Measurements from ENCODE around the gene RFFL. TPM values are rescaled to one million over a fixed set of nuclear protein-coding genes. Genes with fewer than 3 reads are reported as not detected.
"Not testable (repeated sequence)": the region's sequence is repeated elsewhere in the genome, so short reads cannot be mapped to it uniquely, and the experiment has no call there.

RFFL gene
- polyA plus RNA-seq, 1 donor from 2014 or later: 6.6 TPM

- no peak overlapping the region for H3K4me2 ChIP-seq (ENCODE audit: low read length)
- no peaks in the 10 kb centered on the region for H4K20me1 ChIP-seq (ENCODE audit: insufficient read depth)
- no peak overlapping the region for H3K9ac ChIP-seq (ENCODE audit: low read length)
- no peaks in the 10 kb centered on the region for H3K9me2 ChIP-seq (ENCODE audit: insufficient read depth, low read length)
- no peaks in the 10 kb centered on the region for H3K36me3 ChIP-seq (ENCODE audit: insufficient read depth, low read length)
- no peaks in the 10 kb centered on the region for H3F3A ChIP-seq (ENCODE audit: insufficient read depth, low read length, poor library complexity, severe bottlenecking)
- H2AFZ ChIP-seq (ENCODE audit: low read depth, low read length): no peak overlapping the region
- H3K27ac ChIP-seq (ENCODE audit: low read length): no peak overlapping the region
- no peak for TF ChIP-seq MXI1 (conservative IDR thresholded peaks at IDR 0.05; ENCODE audit: poor library complexity, severe bottlenecking)
- no peak for TF ChIP-seq CTCF (IDR thresholded peaks at IDR 0.05; ENCODE audit: poor library complexity, severe bottlenecking)
- TF ChIP-seq POLR2AphosphoS5 (IDR thresholded peaks at IDR 0.05): no peak
- no peak for TF ChIP-seq RAD21 (conservative IDR thresholded peaks at IDR 0.05)
- no peak for TF ChIP-seq TAF1 (IDR thresholded peaks at IDR 0.05; ENCODE audit: low read depth)
- TF ChIP-seq SMC3 (conservative IDR thresholded peaks at IDR 0.05; ENCODE audit: poor library complexity): no peak
- TF ChIP-seq EP300 (conservative IDR thresholded peaks at IDR 0.05; ENCODE audit: poor library complexity, severe bottlenecking): no peak
- TF ChIP-seq REST (IDR thresholded peaks at IDR 0.05; ENCODE audit: borderline replicate concordance): no peak
- no peak for TF ChIP-seq EZH2 (IDR thresholded peaks at IDR 0.05; ENCODE audit: borderline replicate concordance, insufficient read depth, low read length, poor library complexity, severe bottlenecking)
- H3K9me3 ChIP-seq (ENCODE audit: low read length): no peaks in the 10 kb centered on the region
- H3K79me2 ChIP-seq (replicated peaks; ENCODE audit: insufficient read depth, low read length): no peaks in the 10 kb centered on the region
- H3K4me3 ChIP-seq (ENCODE audit: low read length): no peak overlapping the region
- no peaks in the 10 kb centered on the region for H3K27me3 ChIP-seq (ENCODE audit: insufficient read depth, low read depth, low read length)
Observed at GRCh38 chr17:35030780-35031179, 32.7 kb downstream of the RFFL start.

DNA sequence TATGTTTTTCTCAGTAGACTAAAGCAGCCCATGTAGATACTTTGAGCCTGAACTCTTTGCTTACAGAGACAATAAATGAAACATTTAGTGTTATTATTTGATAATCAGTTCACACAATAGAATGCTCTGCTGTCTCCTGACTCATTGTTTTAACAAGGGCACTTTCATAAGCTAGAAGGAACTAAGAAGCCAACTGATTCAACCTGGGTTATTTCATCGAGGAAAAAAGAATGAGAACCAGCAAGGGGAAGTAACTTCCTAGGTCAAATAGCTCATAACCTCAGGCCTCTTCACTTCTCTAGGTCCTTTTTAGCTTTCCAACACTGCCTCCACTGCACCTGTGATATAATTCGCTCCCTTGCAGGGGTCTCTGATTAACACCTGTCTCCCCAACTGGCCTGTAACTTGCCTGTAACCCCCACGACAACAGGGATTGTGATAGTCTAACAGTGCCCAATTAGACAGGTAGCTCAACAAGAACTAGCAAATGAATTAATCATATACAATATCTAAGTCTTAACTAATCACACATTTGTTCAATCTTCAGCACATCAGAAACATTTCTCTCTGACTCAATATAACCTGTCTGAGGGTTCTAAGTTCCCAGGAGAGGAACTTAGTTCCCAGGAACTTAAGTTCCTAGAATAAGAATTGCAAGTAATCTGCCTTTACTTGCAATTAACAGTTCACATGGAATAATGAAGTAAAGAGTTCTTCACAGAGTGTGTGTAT lies 34.8 kb downstream of the RFFL start:
- Histone ChIP-seq H4K20me1 (ENCODE audit: insufficient read depth) (no peaks in the 10 kb centered on the region), H3K9ac (ENCODE audit: low read length) (no peak overlapping the region), H3K9me2 (ENCODE audit: insufficient read depth, low read length) (no peaks in the 10 kb centered on the region), H3K4me2 (ENCODE audit: low read length) (no peak overlapping the region), H3K9me3 (ENCODE audit: low read length) (no peaks in the 10 kb centered on the region), H3K27me3 (ENCODE audit: insufficient read depth, low read depth, low read length) (no peaks in the 10 kb centered on the region), H3K36me3 (ENCODE audit: insufficient read depth, low read length) (no peaks in the 10 kb centered on the region), H2AFZ (ENCODE audit: low read depth, low read length) (no peak overlapping the region), H3K4me3 (ENCODE audit: low read length) (no peak overlapping the region), H3F3A (ENCODE audit: insufficient read depth, low read length, poor library complexity, severe bottlenecking) (no peaks in the 10 kb centered on the region), H3K79me2 (replicated peaks; ENCODE audit: insufficient read depth, low read length) (no peaks in the 10 kb centered on the region), H3K27ac (ENCODE audit: low read length) (no peak overlapping the region)
- TF ChIP-seq CTCF (IDR thresholded peaks at IDR 0.05; ENCODE audit: poor library complexity, severe bottlenecking) (no peak), EZH2 (IDR thresholded peaks at IDR 0.05; ENCODE audit: borderline replicate concordance, insufficient read depth, low read length, poor library complexity, severe bottlenecking) (no peak), SMC3 (conservative IDR thresholded peaks at IDR 0.05; ENCODE audit: poor library complexity) (no peak), EP300 (conservative IDR thresholded peaks at IDR 0.05; ENCODE audit: poor library complexity, severe bottlenecking) (no peak), REST (IDR thresholded peaks at IDR 0.05; ENCODE audit: borderline replicate concordance) (no peak), TAF1 (IDR thresholded peaks at IDR 0.05; ENCODE audit: low read depth) (no peak), MXI1 (conservative IDR thresholded peaks at IDR 0.05; ENCODE audit: poor library complexity, severe bottlenecking) (no peak), RAD21 (conservative IDR thresholded peaks at IDR 0.05) (no peak), POLR2AphosphoS5 (IDR thresholded peaks at IDR 0.05) (no peak)

GRCh38 chr17:35028097-35028496 lies 35.4 kb downstream of the RFFL start:
- not testable (repeated sequence) for H3F3A ChIP-seq (ENCODE audit: insufficient read depth, low read length, poor library complexity, severe bottlenecking); H3K27ac ChIP-seq (ENCODE audit: low read length); H3K36me3 ChIP-seq (ENCODE audit: insufficient read depth, low read length); H3K9me3 ChIP-seq (ENCODE audit: low read length); H4K20me1 ChIP-seq (ENCODE audit: insufficient read depth); H3K27me3 ChIP-seq (ENCODE audit: insufficient read depth, low read depth, low read length); H2AFZ ChIP-seq (ENCODE audit: low read depth, low read length); H3K4me3 ChIP-seq (ENCODE audit: low read length); H3K79me2 ChIP-seq (replicated peaks; ENCODE audit: insufficient read depth, low read length); H3K4me2 ChIP-seq (ENCODE audit: low read length); H3K9me2 ChIP-seq (ENCODE audit: insufficient read depth, low read length); H3K9ac ChIP-seq (ENCODE audit: low read length)

All from neural cell (in vitro differentiated cells).